Middle frontal gyrus (tissue), 1 donor: ENCODE measurements around the gene COMT.
A peak's percentile ranks its signal among the peaks of the same experiment; 100 is the strongest.
"Not testable (repeated sequence)": the region's sequence is repeated elsewhere in the genome, so short reads cannot be mapped to it uniquely, and the experiment has no call there.

Source experiments
- DNase-seq: peaks from one replicate; pipeline ENCODE4 v3.0.0-alpha.2; 2015; ENCODE audit warnings: low spot score; ENCODE audit errors: extremely low spot score

Gene COMT

DNA sequence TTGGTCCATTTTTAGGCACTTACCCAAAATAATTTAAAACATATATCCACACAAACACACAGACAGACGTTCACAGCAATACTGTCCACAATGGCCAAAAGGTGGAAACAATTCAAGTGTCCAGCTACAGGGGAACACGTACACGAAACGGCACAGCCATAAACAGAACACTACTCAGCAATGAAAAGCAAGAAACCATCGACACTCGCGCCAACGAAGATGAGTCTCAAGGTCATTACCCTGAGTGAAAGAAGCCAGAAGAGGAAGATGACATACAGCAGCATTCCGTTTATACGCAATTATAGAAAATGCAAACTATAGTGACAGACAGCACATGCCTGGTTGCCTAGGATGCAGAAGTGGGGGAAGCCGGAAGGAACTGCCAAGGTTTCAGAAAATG lies 13.4 kb upstream of the COMT start:
- DNase-seq = no peak

DNA sequence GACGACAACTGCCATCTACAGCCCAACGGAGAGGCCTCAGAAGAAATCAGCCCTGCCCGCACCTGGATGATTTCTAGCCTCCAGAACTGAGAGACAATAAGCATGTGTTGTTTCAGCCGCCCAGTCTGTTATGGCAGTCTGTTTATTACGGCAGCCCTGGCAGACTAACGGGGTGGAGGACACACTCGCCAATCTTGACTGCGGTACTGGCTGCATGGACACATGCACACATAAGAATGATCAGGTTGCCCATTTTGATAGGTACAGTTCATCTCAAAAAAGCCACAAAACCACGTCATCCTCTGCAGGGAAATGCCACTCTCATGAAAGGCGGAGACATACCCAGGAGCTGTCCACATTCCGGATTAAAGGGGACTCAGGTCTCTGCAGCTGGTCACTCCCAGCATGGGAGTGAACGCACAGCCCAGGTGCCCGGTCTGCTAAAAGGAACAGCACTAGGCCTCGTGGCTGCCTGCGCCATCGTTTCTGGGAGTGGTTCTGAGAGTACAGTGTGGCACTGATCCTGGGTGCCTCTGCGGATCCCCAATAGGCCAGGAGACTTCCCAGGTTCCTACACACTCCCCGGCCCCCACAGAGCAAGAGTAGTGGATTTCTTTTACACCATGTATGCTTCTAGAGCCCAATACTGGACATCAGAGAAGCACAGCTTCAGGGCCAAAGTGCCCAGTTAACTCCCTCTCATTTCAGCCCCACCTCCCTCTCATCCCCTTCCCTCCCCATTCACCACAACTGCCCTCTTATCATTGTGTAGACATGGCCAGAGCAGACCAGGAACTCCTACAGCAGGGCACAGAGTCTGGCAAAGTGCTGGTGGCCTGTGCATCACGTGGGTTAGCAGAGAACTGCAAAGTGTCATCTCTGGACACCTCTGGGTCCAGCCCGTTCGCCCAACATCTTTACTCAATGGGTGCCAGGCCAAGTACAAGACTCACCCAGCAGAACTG lies 11.7 kb upstream of the COMT start:
- DNase-seq = no peak

DNA sequence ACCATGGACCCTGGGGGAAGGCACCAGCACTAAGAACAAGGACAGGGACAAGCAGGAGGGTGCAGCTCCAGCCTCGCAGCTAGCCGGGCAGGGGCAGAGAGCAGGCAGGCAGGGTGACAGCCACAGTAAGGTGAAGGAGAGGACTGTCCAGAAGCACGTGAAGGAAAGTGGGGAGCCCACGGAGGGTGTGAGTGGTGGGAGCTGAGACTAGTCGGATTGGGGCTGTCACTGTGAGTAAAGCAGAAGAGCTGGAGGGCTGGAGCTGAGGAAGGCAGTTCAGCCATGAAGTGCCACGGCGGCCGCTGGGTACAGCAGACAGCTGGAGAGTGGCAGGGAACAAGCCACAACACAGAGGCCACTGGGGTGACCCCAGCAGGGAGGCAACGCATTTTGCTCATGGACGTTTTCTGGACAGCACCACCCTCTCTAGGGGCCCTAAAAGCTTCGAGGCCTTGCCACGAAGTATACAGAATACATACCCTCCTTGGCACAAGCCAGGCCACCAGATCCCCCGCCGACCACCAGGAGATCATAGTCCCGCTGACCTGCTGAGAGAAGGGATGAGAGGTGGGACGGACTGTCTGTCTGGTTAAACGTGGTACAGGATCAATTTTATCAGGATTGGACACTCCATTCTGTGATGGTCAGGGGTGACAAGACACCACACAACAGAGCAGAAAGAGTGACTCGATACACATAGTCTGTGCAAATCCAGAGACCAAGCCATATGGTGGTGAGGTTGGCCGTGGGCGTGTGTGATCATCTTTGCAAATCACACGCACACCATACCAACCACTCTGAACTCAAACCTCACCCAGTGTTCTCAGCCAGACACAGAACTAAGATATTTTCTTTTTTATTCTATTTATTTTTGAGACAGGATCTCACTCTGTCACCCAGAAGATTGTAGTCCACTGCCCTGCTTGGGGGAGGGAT lies 10.8 kb upstream of the COMT start:
- DNase-seq = no peak

DNA sequence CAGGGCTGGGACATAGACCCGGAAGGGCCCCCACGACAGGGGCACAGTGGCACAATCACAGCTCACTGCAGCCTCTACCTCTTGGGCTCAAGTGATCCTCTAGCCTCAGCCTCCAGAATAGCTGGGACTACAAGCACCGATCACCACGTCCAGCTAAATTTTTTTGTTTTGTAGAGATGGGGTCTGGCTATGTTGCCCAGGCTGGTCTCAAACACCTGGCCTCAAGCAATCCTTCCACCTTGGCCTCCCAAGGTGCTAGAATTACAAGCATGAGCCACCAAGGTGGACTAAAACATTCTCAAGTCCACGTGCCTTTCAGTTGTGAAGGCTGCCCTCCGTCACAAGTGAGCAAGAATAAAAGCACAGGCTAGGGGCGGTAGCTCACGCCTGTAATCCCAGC lies 10.1 kb upstream of the COMT start:
- no peak for DNase-seq

DNA sequence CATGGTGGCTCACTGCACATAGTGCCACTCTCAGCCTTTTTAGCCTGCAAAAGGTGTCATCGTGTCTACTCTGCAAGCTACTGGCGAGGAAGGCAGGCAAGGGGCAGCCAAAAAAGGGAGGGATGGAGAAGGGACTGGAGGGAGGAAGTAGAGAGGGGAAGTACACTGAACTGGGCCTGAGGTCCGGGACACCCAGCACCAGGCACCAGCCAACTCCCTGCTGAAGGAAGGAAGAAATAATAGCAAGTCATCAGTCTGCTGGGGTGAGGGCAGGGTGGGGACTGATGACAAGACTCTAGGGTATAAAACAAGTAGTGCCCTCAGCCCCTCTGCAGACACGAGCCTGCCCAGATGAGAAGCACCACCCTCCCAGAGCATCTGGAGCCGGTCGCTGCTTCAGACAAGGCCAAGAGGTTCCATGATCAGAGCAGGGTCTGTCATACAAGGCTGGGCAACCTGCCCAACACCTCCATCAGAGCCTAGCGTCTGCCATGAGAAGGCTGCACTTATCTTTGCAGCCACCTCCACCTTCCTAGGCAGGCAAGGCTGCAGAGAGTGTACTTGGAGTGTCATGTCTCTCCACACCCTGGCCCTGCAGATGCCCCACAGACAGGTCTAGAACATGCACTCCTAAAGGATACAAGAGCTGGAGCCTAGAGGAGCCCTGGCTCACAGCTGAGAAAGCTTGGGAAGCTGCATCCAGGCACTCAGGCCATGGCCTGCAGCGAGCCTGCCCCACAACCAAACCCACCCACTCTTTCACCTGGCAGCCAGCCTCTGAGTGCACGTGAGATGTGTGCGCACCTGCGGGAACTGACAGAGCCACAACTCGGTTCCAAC lies 9.0 kb upstream of the COMT start:
- DNase-seq = no peak

DNA sequence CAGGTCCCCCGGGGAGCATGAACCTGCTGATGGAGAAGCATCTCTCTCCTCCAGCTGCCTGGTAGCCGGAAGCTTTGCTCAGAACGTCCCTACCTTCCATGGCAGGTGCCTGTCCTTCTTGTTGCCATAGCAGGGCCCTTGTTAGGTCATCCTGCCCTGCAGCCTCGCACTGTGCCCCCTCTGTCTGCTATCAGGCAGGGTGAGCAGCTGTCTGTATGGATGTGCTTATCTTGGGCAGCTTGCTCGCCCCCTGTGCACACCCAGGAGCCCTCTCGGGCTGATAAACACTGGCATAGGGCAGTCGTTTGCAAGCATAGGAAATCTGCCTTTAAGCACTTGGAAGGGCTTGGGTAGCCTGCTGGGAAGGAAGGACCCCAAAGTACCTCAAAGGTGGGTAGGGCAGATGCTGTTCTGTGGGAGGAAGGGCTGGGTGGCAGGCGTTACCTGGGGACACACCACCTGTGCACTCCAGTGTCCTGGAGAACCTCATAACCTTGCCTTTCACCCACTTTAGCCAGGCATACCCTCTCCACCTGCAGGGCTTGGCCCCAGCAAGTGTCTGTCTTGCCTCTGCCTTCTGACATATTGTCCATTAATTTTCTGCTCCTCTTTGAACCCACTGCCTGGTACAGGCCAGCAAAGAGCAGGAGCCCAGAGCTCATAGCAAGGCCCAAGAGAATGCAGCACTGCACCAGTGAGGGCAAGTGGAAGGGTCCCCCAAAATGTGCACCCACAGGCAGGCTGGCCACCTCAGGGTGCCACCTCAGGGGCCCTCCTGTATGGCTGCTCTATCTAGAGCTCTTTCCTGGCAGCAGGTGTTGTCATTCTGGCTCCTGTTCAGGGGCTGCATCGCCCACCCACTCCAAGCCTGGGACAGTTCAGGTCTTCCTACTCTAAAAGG lies 8.0 kb upstream of the COMT start:
- no peak for DNase-seq

DNA sequence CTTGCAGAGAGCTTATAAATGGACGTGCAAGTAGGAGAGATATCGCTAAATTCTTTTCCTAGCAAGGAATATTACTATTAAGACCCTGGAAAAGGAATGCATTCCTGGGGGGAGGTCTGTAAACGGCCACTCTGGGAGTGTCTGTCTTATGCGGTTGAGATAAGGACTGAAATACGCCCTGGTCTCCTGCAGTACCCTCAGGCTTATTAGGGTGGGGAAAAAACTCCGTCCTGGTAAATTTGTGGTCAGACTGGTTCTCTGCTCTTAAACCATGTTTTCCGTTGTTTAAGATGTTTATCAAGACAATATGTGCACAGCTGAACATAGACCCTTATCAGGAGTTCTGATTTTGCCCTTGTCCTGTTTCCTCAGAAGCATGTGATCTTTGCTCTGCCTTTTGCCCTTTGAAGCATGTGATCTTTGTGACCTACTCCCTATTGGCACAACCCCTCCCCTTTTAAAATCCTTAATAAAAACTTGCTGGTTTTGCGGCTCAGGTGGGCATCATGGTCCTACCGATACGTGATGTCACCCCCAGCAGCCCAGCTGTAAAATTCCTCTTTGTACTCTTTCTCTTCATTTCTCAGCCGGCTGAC lies 6.4 kb upstream of the COMT start:
- not testable (repeated sequence) for DNase-seq

DNA sequence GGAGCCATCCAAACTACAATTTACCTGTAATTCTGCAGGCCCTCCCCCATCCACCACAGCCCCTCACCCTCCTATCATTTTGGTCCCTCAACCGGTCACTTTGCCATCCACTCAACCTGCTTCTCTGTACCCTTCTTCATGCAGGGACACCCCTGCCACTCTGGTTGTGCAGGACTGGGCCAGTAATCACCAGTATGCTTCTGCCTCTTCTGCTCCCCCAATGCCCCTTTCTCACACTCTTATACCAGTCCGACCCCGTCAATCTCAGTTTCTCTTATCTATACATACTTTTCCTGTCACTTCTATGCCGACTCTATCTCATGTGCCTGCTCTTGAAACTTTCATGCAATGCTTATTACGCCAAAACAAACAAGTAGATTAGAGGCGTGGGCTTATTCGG lies 5.1 kb upstream of the COMT start:
- DNase-seq = no peak

DNA sequence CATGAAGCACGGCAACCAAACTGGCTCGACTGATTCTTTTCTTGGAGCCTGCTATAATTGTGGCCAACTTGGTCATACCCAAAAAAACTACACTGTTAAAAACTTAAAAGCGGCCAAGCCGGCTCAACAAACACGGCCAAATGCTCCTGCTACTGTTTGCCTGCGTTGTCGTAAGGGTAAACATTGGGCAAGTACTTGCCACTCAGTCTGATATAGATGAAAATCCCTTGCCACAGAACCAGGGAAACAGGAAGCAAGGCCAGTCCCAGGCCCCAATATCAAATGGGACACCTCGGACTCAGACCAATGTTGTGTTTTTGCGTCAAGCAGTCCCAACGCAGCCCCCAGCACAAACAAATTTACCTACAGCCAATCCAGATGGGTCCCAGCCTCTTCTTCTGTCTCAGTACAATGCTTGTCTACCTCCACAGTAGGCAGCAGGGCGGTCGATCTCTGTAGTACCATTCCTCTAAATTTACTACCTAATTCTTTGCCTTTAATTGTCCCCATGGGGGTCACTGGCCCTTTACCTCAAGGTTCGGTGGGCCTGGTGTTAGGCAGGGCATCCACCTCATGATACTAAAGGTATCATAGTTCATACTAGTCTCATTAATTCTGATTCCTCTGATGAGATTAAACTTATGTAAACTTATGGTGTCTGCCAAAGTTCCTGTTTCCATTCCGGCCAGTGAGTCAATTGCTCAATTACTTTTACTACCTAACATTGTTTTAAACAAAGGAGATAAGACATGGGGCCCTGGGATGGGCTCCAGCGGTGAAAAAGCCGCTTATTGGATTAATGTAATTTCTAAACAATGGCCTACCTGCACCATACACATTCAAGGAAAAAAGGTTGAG lies 3.7 kb upstream of the COMT start:
- DNase-seq = no peak

DNA sequence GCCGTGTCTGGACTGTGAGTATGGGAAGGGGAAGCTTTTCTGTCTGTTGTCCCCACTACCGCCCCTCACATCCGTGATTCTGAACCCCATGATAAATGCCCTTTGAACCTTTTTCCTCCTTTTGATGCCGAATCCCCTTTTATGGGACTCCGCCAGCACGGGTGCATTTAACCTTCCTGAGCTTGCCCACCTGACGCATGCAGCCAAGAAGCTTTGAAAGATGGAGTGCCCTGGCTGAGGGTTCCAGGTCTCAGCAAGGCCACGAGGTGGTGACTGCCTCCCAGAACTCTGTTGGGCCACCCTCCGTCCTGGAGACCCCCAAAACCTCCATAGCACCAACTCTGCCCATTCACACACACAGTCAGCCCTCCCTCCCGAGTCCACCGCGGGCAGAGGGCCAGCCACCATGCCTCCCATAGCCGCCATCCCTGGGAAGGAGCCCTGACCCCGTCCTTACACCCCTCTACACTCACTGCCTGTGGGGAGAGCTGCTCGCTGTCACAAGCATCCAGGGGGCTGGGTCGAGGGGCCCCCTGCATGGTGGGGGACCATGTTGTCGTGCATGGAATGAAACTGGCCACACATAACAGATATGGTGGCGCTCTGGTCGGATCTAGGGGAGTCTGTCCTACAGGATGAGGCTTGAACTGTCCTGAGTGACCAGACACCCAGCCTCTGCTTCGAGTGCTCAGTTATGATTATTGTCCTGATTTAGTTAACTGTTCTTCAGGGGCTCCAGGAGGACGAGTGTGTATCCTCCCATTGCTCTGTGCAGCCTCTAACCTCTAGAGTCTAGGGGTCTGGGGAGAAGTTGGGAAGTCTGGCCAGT lies 822 bp upstream of the COMT start:
- no peak for DNase-seq

DNA sequence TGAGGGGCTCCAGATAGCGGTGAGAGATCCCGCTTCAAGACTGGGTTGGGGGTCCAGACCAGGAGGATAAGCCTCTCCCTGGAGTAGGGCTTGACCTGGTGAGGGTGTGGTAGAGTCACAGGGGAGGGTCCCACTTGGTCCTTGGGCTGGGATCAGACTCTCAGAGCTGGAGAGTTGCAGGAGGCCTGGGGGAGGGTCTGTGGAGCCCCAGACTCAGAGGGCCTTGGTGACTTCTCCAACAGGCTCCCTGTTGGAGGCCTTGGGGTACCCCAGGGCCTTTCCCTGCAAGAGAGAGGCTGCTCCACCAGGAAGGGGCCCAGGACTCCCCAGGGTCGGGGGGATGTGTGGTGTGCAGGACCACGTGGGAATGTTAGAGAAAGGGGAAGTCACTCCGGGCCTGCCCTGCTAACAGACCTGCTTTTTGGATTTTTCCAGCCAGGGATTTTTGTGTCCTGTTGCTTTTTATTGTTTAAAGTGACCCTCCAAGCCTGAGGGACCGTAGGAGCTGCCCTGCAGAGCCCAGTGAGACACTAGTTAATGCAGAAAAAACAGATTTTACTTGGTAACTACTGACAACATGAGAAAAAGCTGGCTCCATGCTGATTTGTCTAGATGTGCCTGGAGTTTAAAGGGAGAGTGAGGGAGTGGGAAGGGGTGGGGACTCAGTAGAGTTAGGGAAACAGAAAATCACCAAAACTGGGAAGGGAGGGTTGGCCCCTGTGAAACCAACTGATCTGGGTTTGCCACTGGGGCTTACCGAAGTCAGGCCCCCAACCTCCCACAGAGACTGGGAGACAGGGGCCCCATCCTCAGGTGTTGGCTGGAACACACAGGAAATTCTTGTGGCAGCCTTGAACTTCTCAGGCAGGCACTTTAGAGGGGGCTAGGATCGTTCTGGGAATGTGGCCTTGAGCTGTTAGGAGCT lies 847 bp downstream of the COMT start:
- DNase-seq = peak; percentile 6

DNA sequence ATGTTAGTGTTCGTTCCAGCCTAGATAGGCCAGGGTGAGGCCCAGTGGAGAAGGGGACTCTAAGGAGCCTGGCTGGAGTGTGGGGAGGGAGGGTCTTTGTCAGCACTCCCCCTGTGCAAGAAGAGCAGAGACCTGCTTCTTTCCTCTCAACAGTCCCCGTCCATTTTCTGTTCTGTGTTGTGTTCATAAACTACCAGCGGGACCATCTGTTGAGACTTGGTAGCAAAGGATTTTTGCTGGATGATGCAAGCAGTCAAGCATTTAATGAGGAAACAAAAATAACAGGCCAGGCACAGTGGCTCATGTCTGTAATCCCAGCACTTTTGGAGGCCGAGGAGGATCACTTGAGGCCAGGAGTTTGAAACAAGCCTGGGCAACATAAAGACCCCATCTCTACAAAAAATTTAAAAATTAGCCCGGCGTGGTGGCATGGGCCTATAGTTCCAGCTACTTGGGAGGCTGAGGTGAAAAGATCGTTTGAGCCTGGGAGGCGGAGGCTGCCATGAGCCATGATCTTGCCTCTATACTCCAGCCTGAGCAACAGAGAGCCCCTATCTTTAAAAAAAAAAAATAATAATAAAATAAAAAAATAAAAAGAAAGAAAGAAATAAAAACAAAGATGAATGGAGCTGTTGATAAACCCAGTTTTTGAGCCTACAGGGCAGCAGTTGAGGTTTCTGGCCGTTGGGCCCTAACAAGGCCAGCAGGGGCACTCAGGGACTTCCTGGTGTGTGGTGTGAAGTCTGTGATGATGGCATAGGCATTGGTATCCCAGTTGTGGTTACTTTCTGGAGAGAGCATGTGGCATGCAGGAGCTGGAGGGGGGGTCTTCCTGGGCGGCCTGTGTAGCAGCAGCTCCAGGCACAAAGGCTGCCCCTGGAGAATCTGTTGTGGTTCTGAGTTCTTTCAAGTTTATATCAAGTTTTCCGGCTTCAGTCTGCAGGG lies 1.8 kb downstream of the COMT start:
- DNase-seq = no peak

DNA sequence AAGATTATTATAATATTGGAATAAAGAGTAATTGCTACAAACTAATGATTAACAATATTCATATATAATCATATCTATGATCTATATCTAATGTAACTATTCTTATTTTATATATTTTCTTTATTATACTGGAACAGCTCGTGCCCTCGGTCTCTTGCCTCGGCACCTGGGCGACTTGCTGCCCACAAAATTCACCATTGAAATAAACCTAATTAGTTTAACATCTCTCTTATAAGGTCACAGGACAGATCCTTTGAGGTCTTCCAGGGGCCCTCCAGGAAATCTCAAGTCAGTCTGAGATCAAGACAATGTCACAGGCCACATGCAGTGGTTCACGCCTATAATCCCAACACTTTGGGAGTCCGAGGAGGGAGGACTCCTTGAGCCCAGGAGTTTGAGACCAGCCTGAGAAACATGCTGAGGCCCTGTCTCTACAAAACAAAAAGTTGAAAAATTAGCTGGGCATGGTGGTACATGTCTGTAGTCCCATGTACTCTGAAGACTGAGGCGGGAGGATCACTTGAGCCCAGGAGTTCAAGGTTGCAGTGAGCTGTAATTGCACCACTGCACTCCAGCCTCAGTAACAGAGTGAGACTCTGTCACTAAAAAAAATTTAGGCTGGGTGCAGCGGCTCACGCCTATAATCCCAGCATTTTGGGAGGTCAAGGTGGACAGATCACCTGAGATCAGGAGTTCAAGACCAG lies 6.6 kb downstream of the COMT start:
- no peak for DNase-seq

DNA sequence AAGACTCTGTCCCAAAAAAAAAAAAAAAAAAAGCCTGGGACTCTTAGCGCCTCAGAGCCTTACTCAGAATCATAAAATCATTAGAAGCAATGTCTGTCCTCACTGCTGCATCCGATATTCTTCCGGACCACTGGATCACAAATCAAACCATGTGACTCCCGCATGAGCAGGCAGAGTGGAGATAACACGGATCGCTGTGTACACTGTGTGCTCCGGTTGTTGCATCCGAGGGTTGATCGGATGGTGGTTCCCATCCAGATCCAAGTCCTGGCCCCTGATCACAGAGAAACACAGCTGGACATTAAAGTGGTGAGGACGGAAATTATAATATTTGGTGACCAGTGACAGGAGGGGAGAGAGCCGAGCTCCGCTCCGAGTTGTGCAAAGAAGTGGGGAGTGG lies 9.8 kb downstream of the COMT start:
- DNase-seq = no peak
